ENCODE data around the gene ACAA1. TPM values are rescaled to one million over a fixed set of nuclear protein-coding genes. Genes with fewer than 3 reads are reported as not detected.
A peak's percentile ranks its signal among the peaks of the same experiment; 100 is the strongest.

ACAA1 gene
- total and polyA plus RNA-seq, 2 of the 13 experiments (the other 11 are each of a cell fraction or from before 2014, with no cell fraction given) = 60.8 to 188 TPM

DNA sequence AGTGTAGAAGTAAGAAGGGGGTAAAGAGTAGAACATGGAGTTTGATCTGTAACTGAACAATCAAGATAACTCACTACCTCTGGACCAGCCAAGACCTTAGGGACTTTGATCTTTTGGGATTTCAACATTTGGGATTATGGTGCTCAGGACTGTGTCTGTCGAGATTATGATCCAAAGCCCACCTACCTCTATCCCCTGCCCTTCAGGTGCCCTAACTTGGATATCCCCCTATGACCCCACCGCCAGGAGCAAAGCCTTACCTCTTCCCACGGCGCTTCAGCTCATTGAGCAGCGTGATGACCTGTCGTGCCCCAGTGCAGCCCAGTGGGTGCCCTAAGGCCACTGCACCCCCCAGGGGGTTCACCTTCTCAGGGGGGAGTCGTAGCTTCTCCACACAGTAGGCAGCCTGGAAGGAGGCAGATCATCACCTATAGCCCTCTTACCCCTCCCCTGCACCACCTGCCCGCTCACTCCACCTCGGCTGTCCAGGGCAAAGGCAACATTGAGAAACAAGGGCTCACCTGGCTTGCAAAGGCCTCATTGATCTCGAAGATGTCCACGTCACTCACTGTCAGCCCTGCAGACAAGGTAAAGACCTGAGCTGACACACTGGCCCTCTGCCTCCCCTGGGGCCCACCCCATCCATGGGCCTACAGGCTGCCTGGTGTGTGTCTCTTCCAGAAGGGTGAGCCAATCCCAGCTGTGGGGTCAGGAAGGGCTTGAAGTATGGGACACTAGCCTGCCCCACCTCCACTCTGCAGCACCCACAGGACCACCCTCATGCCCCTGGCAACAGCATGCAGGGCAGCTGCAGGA, 11.4 kb downstream of the ACAA1 start (continued):
- TF ChIP-seq ZNF496 (CRISPR knock-in tag; IDR thresholded peaks at IDR 0.05; ENCODE audit: insufficient replicate concordance) = no peak
- TF ChIP-seq, protein P1, sequence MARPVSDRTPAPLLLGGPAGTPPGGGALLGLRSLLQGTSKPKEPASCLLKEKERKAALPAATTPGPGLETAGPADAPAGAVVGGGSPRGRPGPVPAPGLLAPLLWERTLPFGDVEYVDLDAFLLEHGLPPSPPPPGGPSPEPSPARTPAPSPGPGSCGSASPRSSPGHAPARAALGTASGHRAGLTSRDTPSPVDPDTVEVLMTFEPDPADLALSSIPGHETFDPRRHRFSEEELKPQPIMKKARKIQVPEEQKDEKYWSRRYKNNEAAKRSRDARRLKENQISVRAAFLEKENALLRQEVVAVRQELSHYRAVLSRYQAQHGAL (CRISPR knock-in tag; IDR thresholded peaks at IDR 0.05; ENCODE audit: not compliant biosample characterization) = no peak
- TF ChIP-seq, protein P2, sequence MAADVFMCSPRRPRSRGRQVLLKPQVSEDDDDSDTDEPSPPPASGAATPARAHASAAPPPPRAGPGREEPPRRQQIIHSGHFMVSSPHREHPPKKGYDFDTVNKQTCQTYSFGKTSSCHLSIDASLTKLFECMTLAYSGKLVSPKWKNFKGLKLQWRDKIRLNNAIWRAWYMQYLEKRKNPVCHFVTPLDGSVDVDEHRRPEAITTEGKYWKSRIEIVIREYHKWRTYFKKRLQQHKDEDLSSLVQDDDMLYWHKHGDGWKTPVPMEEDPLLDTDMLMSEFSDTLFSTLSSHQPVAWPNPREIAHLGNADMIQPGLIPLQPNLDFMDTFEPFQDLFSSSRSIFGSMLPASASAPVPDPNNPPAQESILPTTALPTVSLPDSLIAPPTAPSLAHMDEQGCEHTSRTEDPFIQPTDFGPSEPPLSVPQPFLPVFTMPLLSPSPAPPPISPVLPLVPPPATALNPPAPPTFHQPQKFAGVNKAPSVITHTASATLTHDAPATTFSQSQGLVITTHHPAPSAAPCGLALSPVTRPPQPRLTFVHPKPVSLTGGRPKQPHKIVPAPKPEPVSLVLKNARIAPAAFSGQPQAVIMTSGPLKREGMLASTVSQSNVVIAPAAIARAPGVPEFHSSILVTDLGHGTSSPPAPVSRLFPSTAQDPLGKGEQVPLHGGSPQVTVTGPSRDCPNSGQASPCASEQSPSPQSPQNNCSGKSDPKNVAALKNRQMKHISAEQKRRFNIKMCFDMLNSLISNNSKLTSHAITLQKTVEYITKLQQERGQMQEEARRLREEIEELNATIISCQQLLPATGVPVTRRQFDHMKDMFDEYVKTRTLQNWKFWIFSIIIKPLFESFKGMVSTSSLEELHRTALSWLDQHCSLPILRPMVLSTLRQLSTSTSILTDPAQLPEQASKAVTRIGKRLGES (CRISPR knock-in tag; IDR thresholded peaks at IDR 0.05; ENCODE audit: borderline replicate concordance) = no peak
- no peak for TF ChIP-seq ZNF782 (CRISPR knock-in tag; IDR thresholded peaks at IDR 0.05; ENCODE audit: borderline replicate concordance)
- TF ChIP-seq NCOA2 (CRISPR knock-in tag; IDR thresholded peaks at IDR 0.05) = no peak
- no peak for TF ChIP-seq ETV6 (CRISPR knock-in tag; conservative IDR thresholded peaks at IDR 0.05)
- TF ChIP-seq CHCHD3 (CRISPR knock-in tag; IDR thresholded peaks at IDR 0.05) = no peak
- TF ChIP-seq HNRNPL (IDR thresholded peaks at IDR 0.05; ENCODE audit: low read depth, low read length) = 0 out of 2 replicates have a peak, but pooled peaks have one; percentile 11
- TF ChIP-seq, protein P3, sequence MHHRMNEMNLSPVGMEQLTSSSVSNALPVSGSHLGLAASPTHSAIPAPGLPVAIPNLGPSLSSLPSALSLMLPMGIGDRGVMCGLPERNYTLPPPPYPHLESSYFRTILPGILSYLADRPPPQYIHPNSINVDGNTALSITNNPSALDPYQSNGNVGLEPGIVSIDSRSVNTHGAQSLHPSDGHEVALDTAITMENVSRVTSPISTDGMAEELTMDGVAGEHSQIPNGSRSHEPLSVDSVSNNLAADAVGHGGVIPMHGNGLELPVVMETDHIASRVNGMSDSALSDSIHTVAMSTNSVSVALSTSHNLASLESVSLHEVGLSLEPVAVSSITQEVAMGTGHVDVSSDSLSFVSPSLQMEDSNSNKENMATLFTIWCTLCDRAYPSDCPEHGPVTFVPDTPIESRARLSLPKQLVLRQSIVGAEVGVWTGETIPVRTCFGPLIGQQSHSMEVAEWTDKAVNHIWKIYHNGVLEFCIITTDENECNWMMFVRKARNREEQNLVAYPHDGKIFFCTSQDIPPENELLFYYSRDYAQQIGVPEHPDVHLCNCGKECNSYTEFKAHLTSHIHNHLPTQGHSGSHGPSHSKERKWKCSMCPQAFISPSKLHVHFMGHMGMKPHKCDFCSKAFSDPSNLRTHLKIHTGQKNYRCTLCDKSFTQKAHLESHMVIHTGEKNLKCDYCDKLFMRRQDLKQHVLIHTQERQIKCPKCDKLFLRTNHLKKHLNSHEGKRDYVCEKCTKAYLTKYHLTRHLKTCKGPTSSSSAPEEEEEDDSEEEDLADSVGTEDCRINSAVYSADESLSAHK (CRISPR knock-in tag; IDR thresholded peaks at IDR 0.05; ENCODE audit: borderline replicate concordance) = no peak
- TF ChIP-seq KDM3A (CRISPR knock-in tag; IDR thresholded peaks at IDR 0.05; ENCODE audit: low read depth) = no peak
- no peak for TF ChIP-seq ZFAT (CRISPR knock-in tag; conservative IDR thresholded peaks at IDR 0.05)
- TF ChIP-seq, protein P4, sequence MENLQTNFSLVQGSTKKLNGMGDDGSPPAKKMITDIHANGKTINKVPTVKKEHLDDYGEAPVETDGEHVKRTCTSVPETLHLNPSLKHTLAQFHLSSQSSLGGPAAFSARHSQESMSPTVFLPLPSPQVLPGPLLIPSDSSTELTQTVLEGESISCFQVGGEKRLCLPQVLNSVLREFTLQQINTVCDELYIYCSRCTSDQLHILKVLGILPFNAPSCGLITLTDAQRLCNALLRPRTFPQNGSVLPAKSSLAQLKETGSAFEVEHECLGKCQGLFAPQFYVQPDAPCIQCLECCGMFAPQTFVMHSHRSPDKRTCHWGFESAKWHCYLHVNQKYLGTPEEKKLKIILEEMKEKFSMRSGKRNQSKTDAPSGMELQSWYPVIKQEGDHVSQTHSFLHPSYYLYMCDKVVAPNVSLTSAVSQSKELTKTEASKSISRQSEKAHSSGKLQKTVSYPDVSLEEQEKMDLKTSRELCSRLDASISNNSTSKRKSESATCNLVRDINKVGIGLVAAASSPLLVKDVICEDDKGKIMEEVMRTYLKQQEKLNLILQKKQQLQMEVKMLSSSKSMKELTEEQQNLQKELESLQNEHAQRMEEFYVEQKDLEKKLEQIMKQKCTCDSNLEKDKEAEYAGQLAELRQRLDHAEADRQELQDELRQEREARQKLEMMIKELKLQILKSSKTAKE (CRISPR knock-in tag; IDR thresholded peaks at IDR 0.05; ENCODE audit: borderline replicate concordance) = no peak
- TF ChIP-seq SALL1 (CRISPR knock-in tag; IDR thresholded peaks at IDR 0.05) = peak; percentile 21; the same call in 1 of the 2 replicates
- TF ChIP-seq HNF4A (CRISPR knock-in tag; IDR thresholded peaks at IDR 0.05) = peak; percentile 59
- TF ChIP-seq ZIK1 (CRISPR knock-in tag; IDR thresholded peaks at IDR 0.05; ENCODE audit: borderline replicate concordance, low read depth) = no peak
- TF ChIP-seq SAP130 (CRISPR knock-in tag; IDR thresholded peaks at IDR 0.05; ENCODE audit: low read depth) = no peak
- peak; percentile 52; the same call in 1 of the 2 replicates for TF ChIP-seq HNF4G (IDR thresholded peaks at IDR 0.05; ENCODE audit: borderline replicate concordance, low read depth, low read length)
- TF ChIP-seq HNF4G (CRISPR knock-in tag; IDR thresholded peaks at IDR 0.05; ENCODE audit: borderline replicate concordance, low read depth) = no peak
- no peak for TF ChIP-seq MIER2 (CRISPR knock-in tag; IDR thresholded peaks at IDR 0.05)
- no peak for TF ChIP-seq ZNF607 (CRISPR knock-in tag; IDR thresholded peaks at IDR 0.05; ENCODE audit: borderline replicate concordance)
- no peak for TF ChIP-seq ZC3H4 (CRISPR knock-in tag; IDR thresholded peaks at IDR 0.05; ENCODE audit: borderline replicate concordance)
